Measurements from ENCODE around the gene PTPRM.

PTPRM gene

GRCh38 chr18:7766817-7767216, 199.7 kb downstream of the PTPRM start:
- no peak for DNase-seq

- DNase-seq: no peak
Measured at GRCh38 chr18:7770908-7771307, 203.8 kb downstream of the PTPRM start.

DNA sequence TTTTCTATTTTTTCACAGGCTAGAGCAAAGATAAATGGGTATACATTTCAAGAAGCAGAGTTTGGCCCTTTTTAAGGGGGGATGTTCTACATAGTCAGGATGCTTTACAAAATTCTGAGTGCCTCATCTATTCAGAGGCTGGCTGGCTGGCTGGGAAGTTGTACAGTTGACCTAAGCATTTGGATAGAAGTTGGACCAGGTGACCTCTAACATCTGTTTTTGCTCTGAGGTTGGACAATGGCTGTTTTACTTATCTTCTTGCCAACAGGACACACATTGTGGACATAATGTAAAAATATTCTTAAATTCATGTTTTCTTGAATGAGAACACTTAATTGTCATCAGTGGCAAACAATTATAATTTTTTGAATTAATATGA, 205.4 kb downstream of the PTPRM start:
- DNase-seq: no peak

- DNase-seq: no peak
Measured at GRCh38 chr18:7772951-7773350, 205.8 kb downstream of the PTPRM start.

- DNase-seq: no peak
Measured at GRCh38 chr18:7775128-7775527, 208.0 kb downstream of the PTPRM start.

- DNase-seq: no peak
Measured at GRCh38 chr18:7775843-7776242, 208.7 kb downstream of the PTPRM start.

- no peak for DNase-seq
Measured at GRCh38 chr18:7778181-7778580, 211.1 kb downstream of the PTPRM start.

DNA sequence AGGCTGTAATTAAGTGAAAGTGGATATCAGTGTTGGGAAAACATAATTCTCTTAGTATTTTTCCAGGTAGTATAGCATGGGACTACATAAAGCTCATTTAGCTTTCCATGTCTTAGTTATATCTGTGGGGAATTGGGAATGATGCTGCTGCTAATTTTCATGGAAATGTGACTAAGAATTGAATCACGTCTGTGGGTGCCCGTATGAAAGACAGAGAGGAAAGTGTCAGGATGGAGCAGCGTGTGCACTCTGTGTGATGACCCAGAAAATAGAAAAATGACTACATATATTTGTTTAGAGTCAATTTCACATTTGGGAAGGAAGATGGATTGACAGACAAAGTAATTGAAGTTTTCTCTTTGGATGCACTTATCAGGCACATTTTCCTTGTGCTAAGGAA, 212.1 kb downstream of the PTPRM start:
- DNase-seq: no peak

GRCh38 chr18:7784171-7784570, 217.1 kb downstream of the PTPRM start:
- no peak for DNase-seq

DNA sequence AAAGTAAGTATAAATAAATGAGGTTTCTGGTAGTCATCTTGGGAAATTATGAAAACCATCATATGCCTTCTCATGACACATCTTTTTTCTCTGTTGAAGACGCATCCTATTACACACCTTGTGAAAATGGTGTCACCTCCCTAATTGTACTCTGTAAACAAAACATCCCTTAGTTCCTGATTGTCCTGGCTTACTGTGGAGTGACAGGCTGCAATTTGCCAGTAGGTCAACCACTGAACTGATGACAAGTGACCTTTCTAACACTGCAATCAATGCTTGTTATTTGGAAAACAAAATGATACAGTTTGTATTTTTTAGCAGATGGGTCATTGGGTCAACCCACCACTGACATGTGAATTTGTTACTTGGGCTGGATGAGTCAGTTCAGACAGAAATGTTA, 219.5 kb downstream of the PTPRM start:
- DNase-seq: no peak

GRCh38 chr18:7787339-7787738, 220.2 kb downstream of the PTPRM start:
- no peak for DNase-seq

DNA sequence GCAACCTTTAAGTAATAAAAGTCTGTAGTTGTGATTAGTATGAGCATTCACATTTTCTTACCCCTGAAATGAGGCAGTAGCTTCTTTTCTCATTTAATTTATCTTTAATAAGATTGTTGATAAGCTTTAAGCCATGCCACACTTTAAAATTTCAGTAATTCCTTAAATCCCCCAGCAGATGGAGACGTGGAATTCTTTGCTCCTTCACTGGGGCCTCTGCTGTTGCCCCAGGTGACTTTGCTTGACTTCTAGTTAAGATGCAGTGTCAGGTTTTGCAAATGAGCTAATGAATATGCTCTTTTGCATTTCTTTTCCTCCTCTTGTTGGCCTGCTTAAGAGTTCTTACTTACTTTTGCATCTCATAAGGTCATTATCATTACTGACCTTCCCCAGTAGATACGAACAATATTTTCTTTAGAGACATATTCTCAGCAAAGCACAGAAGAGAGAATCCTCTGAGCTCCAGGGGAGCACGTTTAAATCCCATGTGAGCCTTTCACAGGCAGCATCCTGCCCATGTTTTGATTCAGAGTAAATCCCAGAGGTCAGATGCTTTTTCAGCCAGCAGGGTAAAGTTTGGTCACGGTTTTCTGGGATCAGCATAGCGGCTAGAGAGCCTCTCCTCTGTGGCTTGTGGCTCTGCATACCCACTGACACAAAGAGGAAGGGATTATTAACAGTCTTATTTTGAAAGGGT, 222.9 kb downstream of the PTPRM start:
- peak; percentile 34 to 54 for DNase-seq

DNA sequence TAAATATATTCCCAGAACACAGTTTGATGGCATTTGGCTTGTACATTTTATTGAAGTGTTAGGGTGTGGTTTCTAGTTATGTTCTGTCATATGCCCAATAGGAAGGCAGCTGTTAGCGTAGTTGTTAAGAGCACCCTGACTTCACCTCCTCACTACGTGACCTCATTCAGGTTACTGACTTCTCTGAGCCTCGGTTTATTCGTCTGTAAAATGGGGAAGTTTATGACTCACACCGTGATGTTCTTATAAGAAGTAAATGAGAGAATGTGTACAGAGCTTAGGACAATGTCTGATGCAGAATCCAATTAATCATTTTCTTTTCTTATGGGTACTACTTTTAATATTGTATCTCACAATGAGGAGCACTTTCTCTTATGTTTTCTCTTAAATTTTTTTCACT, 226.0 kb downstream of the PTPRM start:
- DNase-seq: no peak

DNA sequence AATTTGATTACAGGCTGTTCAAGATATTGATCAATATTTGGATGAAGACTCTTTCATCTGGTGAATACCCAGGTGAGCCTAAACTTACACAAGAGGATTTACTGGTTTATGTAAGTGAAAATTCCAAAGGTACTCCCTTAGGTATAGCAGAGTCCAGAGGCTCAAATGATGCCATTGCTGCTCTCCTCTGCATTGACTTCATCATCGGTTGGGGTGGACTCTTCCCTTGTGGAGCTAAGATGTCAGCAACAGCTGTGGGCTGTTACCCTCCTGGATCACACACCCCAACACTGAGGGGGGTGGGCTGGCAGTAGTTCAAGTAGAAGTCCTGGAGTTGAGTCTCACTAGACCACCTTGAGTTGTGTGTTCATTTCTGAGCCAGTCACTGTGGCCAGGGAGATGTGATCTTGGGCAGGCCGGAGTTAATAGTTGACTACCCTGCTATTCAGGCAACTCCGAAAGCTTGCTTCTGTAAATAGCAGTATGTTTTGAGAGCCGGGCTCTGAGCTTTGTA, 236.9 kb downstream of the PTPRM start:
- no peak for DNase-seq

DNA sequence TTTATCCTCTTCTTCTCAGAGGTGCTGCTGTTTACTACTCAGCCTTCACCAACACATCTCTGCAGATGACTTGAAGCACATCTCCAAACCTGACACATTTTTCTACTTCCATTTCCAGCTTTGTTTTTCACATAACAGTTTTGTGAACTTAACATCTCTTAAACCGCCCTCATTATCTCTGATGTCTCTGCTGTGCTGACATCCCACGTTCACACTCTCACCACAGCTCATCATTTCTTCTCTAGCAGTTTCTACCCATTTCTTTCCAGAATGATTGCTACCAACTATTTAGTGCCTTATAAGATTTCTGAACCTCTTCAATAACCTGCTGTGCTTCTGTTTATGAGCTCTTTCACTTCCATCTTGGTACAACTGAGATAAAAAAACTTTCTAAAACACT, 238.0 kb downstream of the PTPRM start:
- no peak for DNase-seq

DNA sequence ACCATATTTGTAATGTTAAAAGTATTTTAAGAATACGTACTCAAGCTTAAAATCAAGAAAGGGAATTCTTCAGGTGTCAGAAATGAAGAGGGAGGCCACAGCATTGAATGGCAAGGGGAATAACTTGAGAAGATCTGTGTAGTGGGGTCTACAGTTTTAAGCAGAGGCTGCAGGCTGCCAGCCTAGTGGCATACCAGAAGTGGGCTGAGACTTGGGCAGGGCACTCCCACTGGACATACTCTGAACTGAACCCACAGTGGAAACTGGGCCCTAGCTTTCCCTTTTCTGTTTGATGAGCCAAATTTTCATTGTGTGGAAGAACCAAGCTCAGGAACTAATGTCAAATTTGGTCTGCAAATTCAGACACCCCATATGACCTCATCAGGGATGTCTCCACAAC, 238.8 kb downstream of the PTPRM start:
- DNase-seq: no peak

DNA sequence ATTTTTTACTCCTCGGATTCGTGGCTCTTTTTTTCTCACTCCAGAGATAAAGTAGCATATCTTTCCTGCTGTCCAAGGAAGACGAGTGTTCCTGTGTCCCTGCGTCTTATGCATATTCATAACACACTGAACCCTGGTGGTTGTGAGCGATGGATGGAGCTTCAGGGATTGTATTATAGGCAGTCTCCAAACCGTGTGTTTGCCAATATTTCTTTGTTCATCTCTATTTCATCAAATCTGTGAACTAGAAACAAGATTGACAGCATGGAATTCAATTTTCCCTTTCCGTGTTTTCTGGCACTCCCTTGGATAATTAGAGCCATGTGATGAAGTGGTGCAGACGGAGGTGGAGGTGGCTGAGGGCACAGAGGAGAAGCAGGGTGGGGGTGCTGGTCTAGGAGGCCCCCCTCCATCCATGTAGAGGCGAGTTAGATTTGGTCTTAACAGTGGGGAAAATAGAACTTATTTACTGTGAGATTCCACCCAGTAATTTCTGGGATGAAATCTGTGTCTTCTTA, 240.9 kb downstream of the PTPRM start:
- DNase-seq: no peak

- no peak for DNase-seq
Measured at GRCh38 chr18:7808992-7809391, 241.9 kb downstream of the PTPRM start.

GRCh38 chr18:7809455-7809854, 242.3 kb downstream of the PTPRM start:
- DNase-seq: no peak

GRCh38 chr18:7809978-7810377, 242.9 kb downstream of the PTPRM start:
- DNase-seq: no peak

DNA sequence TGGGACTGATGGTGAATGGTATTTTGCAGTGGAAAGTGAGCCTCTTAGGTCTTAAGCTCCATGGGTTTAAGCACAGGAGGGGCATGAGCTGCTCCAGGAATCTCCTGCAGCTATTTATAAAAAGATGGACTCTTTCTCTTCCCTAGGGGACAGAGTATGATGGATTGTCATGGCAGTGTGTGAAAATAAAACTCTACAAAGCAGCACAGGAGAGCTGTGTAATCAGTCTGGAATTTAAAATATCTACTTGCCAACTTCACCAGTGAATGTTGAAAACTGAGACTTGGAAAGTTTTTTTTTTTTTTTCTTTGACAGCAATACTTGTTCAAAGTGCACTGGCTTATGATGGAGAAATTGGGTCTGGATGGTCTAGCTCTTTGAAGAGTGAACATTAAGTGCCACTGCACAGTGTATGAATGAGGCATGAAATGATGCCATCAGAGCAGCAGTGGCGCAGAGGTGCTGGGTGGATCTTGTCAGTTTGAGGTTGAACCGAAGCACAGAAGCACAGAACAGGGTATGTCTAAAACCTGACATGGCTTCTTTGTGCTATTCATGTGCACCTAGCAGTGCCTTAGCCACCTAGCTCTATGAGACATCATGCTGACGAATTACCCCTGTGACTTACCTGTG, 245.4 kb downstream of the PTPRM start:
- DNase-seq: no peak

DNA sequence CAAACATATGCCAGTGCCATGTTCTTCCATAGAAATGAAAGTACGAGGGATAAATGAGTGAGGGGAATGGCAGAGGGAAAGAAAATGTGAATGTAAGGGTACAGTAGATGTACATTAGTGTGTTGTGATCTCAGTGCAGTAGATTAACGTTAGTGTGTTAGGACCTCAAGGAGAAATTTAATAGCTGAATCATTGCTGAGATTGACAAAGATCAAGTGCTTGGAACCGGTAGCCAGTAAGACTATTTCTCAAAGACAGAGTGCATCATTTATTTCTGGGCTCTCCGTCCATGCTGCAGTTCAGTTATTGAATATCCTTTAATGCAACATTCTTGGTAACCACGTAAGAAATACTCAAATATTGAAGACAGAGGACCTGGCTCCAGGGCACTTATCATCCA, 246.0 kb downstream of the PTPRM start:
- DNase-seq: no peak

DNA sequence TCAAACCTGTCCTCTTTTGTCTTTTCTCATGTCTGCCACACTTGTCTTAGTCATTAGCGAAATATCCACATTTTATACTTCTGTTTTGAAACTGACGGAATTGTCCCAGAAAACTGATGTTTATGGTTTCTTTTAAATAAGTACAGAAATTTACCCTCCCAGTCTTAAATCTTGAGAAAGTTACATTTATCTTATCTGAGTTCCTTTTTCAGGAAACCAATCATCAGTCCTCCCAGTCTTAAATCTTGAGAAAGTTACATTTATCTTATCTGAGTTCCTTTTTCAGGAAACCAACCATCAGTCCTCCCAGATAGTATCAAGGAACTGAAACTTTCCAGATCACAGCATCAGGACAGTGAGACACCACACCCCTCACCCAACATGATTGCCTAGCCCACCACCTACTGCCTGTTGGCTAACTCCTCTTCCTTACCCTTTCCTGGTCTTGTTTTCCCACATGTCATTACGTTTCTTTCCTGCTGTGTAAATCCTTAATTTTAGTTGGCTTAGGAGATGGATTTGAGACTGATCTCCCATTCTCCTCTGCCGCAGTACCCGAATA, 247.7 kb downstream of the PTPRM start:
- no peak for DNase-seq

GRCh38 chr18:7815787-7816186, 248.7 kb downstream of the PTPRM start:
- DNase-seq: no peak

Data from NCI-H2081 (cell line).